BE2C (cell line): Measurements from ENCODE around the gene QPCTL.

Experiments used
- DNase-seq: peaks from one replicate; pipeline ENCODE4 v3.0.0-alpha.2; 2020
- H3K27me3 ChIP-seq: fragments of 250-450 bp; sonication (Bioruptor Pico); 2 replicates; pipeline ENCODE4 v1.5.1; 2020; ENCODE audit warnings: mild to moderate bottlenecking
- H3K36me3 ChIP-seq: fragments of 250-450 bp; sonication (Bioruptor Pico); 2 replicates; pipeline ENCODE4 v1.5.1; 2020; ENCODE audit warnings: mild to moderate bottlenecking
- H3K4me1 ChIP-seq: fragments of 250-450 bp; sonication (Bioruptor Pico); 2 replicates; pipeline ENCODE4 v1.5.1; 2020
- H3K4me3 ChIP-seq: 2 replicates; pipeline ENCODE4 v1.5.1; 2011; ENCODE audit warnings: low read depth, low read length
- H3K9me3 ChIP-seq: fragments of 250-450 bp; sonication (Bioruptor Pico); 2 replicates; pipeline ENCODE4 v1.5.1; 2020
- TF ChIP-seq, protein P1 (sequence below): IDR thresholded peaks from 2 replicates; pipeline ENCODE4 v1.5.1; 2012; ENCODE audit warnings: mild to moderate bottlenecking, low read depth, low read length

QPCTL gene

DNA sequence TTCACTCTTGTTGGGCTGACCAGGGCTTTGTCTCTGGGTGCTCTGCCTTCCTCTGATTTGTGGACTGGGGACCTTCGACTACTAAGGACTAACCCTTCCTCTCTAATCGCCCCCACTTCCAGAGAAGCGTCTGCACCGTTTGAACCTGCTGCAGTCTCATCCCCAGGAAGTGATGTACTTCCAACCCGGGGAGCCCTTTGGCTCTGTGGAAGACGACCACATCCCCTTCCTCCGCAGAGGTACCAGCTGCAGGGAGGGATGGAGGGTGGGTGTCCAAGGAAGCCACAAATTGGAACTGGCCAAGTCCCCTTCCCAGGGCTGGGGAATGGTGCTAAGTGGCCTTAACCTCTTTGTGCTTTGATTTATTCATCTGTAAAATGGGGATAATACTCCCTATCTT lies 9.2 kb downstream of the QPCTL start:
- Histone ChIP-seq H3K9me3 (no peaks in the 10 kb centered on the region), H3K27me3 (no peaks in the 10 kb centered on the region), H3K4me3 (no peak overlapping the region), H3K4me1 (no peaks in the 10 kb centered on the region), H3K36me3 (peaks cover 14% of the 10 kb centered on the region)
- TF ChIP-seq, protein P1, sequence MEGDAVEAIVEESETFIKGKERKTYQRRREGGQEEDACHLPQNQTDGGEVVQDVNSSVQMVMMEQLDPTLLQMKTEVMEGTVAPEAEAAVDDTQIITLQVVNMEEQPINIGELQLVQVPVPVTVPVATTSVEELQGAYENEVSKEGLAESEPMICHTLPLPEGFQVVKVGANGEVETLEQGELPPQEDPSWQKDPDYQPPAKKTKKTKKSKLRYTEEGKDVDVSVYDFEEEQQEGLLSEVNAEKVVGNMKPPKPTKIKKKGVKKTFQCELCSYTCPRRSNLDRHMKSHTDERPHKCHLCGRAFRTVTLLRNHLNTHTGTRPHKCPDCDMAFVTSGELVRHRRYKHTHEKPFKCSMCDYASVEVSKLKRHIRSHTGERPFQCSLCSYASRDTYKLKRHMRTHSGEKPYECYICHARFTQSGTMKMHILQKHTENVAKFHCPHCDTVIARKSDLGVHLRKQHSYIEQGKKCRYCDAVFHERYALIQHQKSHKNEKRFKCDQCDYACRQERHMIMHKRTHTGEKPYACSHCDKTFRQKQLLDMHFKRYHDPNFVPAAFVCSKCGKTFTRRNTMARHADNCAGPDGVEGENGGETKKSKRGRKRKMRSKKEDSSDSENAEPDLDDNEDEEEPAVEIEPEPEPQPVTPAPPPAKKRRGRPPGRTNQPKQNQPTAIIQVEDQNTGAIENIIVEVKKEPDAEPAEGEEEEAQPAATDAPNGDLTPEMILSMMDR = no peak
- no peak for DNase-seq

- Histone ChIP-seq H3K36me3 (peaks cover 16% of the 10 kb centered on the region), H3K4me1 (no peaks in the 10 kb centered on the region), H3K9me3 (no peaks in the 10 kb centered on the region), H3K4me3 (no peak overlapping the region), H3K27me3 (no peaks in the 10 kb centered on the region)
- DNase-seq = no peak
- TF ChIP-seq, protein P1 = no peak
Observed at GRCh38 chr19:45705115-45705514, 12.6 kb downstream of the QPCTL start.

DNA sequence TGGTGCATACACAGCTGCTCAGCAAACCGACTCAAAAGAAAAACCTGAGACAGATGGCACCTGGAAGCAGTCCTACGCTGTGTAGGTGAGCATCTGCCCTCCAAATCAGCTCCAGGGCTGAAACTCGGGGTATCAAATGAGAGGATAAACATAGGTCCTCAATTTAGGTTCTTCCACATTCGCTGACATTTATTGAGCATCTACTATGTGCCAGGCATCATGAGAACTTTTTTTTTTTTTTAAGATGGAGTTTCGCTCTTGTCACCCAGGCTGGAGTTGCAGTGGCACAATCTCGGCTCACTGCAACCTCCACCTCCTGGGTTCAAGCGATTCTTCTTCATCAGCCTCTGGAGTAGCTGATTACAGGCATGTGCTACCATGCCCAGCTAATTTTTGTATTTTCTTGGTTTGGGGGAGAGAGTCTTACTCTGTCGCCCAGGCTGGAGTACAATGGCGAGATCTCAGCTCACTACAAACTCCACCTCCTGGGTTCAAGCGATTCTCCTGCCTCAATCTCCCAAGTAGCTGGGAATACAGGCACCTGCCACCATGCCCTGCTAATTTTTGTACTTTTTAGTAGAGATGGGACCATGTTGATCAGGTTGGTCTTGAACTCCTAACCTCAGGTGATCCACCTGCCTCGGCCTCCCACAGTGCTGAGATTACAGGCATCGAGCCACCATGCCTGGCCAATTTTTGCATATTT lies 13.4 kb downstream of the QPCTL start:
- TF ChIP-seq, protein P1 = no peak
- H3K27me3 ChIP-seq = no peaks in the 10 kb centered on the region
- H3K4me1 ChIP-seq = no peaks in the 10 kb centered on the region
- H3K4me3 ChIP-seq = no peak overlapping the region
- H3K9me3 ChIP-seq = no peaks in the 10 kb centered on the region
- no peak for DNase-seq
- H3K36me3 ChIP-seq = peaks cover 16% of the 10 kb centered on the region

DNA sequence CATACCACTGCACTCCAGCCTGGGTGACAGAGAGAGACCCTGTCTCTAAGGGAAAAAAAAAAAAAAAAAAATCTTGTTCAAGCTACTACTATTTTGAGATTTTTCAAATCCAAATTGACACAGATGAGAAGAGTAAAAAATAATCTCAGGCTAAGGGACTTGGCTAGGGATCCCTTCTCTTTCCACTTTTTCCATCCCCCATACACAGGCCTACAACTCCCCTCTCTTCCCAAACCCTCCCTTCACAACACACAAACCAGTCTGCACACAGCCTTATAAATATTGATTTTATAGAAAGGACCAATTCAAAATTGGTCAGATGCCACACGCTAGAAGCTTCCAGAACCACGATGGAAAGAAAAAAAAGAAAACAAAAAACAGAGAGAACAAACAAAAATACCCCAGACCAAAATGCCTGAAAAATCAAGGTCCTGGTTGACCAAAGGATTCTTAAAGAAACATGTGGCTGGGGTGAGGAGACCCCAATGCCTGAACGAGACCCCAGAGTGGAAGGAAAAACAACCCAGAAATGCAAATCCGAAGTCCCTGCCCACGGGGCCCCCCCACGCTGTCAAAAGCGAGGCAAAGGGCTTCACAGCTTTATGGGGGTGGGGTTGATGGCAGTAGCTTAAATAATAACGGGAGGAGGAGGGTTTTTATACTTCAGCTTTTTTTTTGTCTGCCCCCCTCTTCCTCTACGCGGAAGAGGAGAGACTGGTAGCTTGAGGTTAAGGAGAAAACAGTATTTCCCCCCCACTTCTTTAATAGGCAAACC lies 18.1 kb downstream of the QPCTL start:
- H3K4me3 ChIP-seq = no peak overlapping the region
- no peaks in the 10 kb centered on the region for H3K4me1 ChIP-seq
- DNase-seq = no peak
- H3K36me3 ChIP-seq = peaks cover 18% of the 10 kb centered on the region
- H3K27me3 ChIP-seq = no peaks in the 10 kb centered on the region
- no peaks in the 10 kb centered on the region for H3K9me3 ChIP-seq
- TF ChIP-seq, protein P1 = no peak

DNA sequence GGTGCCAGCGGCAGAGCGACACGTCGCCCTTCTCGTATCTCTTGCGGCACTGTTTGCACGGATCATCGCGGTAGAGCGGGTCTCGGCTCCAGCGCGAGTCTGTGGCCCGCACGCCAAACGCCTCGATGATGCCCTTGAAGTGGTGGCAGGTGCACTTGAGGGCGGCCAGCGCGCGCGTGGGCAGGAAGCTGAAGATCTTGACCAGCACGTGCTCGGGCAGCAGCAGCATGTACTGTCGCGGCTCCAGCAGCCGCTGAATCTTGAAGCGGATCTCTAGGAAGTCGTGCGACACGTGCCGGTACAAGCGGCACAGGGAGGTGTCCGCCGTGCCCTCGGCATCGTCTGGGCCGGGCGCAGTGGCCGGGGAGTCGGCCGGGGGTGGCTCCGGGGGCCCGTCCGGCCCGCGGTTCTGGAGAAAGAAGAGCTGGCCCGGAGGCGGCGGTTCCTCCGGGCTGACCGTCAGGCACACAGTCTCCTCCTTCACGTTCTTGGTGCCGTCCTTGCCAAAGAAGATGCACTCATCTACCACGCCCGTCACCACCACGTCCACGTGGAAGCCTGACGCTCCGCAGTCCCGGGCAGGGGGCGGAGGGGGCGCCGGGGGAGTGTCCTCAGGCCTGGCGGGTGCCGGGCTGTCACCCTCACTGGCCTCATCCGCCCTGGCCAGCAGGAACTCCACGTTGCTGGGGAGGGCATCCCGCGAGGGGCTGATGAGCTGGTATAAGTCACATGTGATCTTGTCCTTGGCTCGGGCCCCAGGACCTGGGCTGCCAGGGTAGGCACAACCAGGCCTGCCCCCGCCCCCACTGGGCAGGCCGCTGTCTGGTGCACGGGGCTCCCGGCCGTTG lies 19.6 kb downstream of the QPCTL start:
- Histone ChIP-seq H3K9me3 (no peaks in the 10 kb centered on the region), H3K4me1 (no peaks in the 10 kb centered on the region; the same call in 1 of the 2 replicates), H3K4me3 (no peak overlapping the region), H3K36me3 (peaks cover 18% of the 10 kb centered on the region), H3K27me3 (no peaks in the 10 kb centered on the region)
- TF ChIP-seq, protein P1 = no peak
- DNase-seq = no peak
